ENCODE measurements around the gene PRORP.
A peak's percentile ranks its signal among the peaks of the same experiment; 100 is the strongest.
"Not testable (repeated sequence)": the region's sequence is repeated elsewhere in the genome, so short reads cannot be mapped to it uniquely, and the experiment has no call there.

The PRORP gene

GRCh38 chr14:35138585-35138984, 16.2 kb downstream of the PRORP start:
- no peak for DNase-seq (ENCODE audit: low read depth)

- peak; percentile 57 for DNase-seq (ENCODE audit: low read depth)
Measured at GRCh38 chr14:35140718-35141581, 18.6 kb downstream of the PRORP start.

GRCh38 chr14:35144029-35144428, 21.7 kb downstream of the PRORP start:
- no peak for DNase-seq (ENCODE audit: low read depth)

- peak; percentile 13 for DNase-seq (ENCODE audit: low read depth)
Measured at GRCh38 chr14:35146711-35147149, 24.4 kb downstream of the PRORP start.

- no peak for DNase-seq (ENCODE audit: low read depth)
Measured at GRCh38 chr14:35147186-35147585, 24.8 kb downstream of the PRORP start.

- no peak for DNase-seq (ENCODE audit: low read depth)
Measured at GRCh38 chr14:35147711-35148110, 25.4 kb downstream of the PRORP start.

- DNase-seq (ENCODE audit: low read depth) = no peak
Measured at GRCh38 chr14:35149239-35149638, 26.9 kb downstream of the PRORP start.

- not testable (repeated sequence) for DNase-seq (ENCODE audit: low read depth)
Measured at GRCh38 chr14:35152531-35152930, 30.2 kb downstream of the PRORP start.

- no peak for DNase-seq (ENCODE audit: low read depth)
Measured at GRCh38 chr14:35154016-35154415, 31.7 kb downstream of the PRORP start.

GRCh38 chr14:35155962-35156361, 33.6 kb downstream of the PRORP start:
- peak; percentile 63 for DNase-seq (ENCODE audit: low read depth)

GRCh38 chr14:35158491-35158890, 36.1 kb downstream of the PRORP start:
- no peak for DNase-seq (ENCODE audit: low read depth)

GRCh38 chr14:35158951-35159653, 36.8 kb downstream of the PRORP start:
- no peak for DNase-seq (ENCODE audit: low read depth)

GRCh38 chr14:35159742-35160409, 37.5 kb downstream of the PRORP start:
- DNase-seq (ENCODE audit: low read depth) = peak; percentile 99

GRCh38 chr14:35161231-35161630, 38.9 kb downstream of the PRORP start:
- DNase-seq (ENCODE audit: low read depth) = peak; percentile 67

GRCh38 chr14:35163384-35163783, 41.0 kb downstream of the PRORP start:
- no peak for DNase-seq (ENCODE audit: low read depth)

- no peak for DNase-seq (ENCODE audit: low read depth)
Measured at GRCh38 chr14:35164849-35165248, 42.5 kb downstream of the PRORP start.

- DNase-seq (ENCODE audit: low read depth) = no peak
Measured at GRCh38 chr14:35167496-35167895, 45.1 kb downstream of the PRORP start.

Measured in ELR (cell line).